ENCODE data around the gene WWC2.

Gene WWC2

GRCh38 chr4:183358215-183358755, 259.2 kb downstream of the WWC2 start:
- Histone ChIP-seq H2AFZ (ENCODE audit: low read depth, low read length) (no peak overlapping the region), H3K27ac (ENCODE audit: low read length) (no peak overlapping the region), H3K9me3 (ENCODE audit: insufficient read depth, low read length, severe bottlenecking) (no peaks in the 10 kb centered on the region), H3K4me1 (ENCODE audit: insufficient read depth, low read length) (no peaks in the 10 kb centered on the region), H3K9ac (ENCODE audit: low read depth, low read length) (no peak overlapping the region), H3K36me3 (ENCODE audit: insufficient read depth, low read length) (no peaks in the 10 kb centered on the region), H4K20me1 (ENCODE audit: insufficient read depth, low read length) (no peaks in the 10 kb centered on the region), H3K4me3 (ENCODE audit: low read depth in 1 of 2, low read length in 2 of 2) (no peak overlapping the region), H3K4me2 (ENCODE audit: insufficient read depth, low read length) (no peak overlapping the region), H3K79me2 (ENCODE audit: insufficient read depth, low read length) (no peaks in the 10 kb centered on the region), H3K27me3 (ENCODE audit: insufficient read depth, low read length, poor library complexity) (no peaks in the 10 kb centered on the region)
- no peak for TF ChIP-seq EZH2 (IDR thresholded peaks at IDR 0.05; ENCODE audit: borderline replicate concordance, low read depth, low read length, severe bottlenecking)
- no peak for TF ChIP-seq CTCF (IDR thresholded peaks at IDR 0.05; ENCODE audit: borderline replicate concordance, extremely low read depth, low read length, poor library complexity, severe bottlenecking)
- DNase-seq: no peak
- ATAC-seq (ENCODE audit: insufficient read depth, low read depth): no peak

- no peak for DNase-seq
- no peak overlapping the region for H2AFZ ChIP-seq (ENCODE audit: low read depth, low read length)
- H4K20me1 ChIP-seq (ENCODE audit: insufficient read depth, low read length): no peaks in the 10 kb centered on the region
- H3K9ac ChIP-seq (ENCODE audit: low read depth, low read length): no peak overlapping the region
- H3K36me3 ChIP-seq (ENCODE audit: insufficient read depth, low read length): no peaks in the 10 kb centered on the region
- ATAC-seq (ENCODE audit: insufficient read depth, low read depth): no peak
- no peaks in the 10 kb centered on the region for H3K79me2 ChIP-seq (ENCODE audit: insufficient read depth, low read length)
- H3K9me3 ChIP-seq (ENCODE audit: insufficient read depth, low read length, severe bottlenecking): no peaks in the 10 kb centered on the region
- no peak overlapping the region for H3K4me2 ChIP-seq (ENCODE audit: insufficient read depth, low read length)
- no peak overlapping the region for H3K27ac ChIP-seq (ENCODE audit: low read length)
- no peaks in the 10 kb centered on the region for H3K27me3 ChIP-seq (ENCODE audit: insufficient read depth, low read length, poor library complexity)
- no peaks in the 10 kb centered on the region for H3K4me1 ChIP-seq (ENCODE audit: insufficient read depth, low read length)
- H3K4me3 ChIP-seq (ENCODE audit: low read depth in 1 of 2, low read length in 2 of 2): no peak overlapping the region
- no peak for TF ChIP-seq EZH2 (IDR thresholded peaks at IDR 0.05; ENCODE audit: borderline replicate concordance, low read depth, low read length, severe bottlenecking)
- no peak for TF ChIP-seq CTCF (IDR thresholded peaks at IDR 0.05; ENCODE audit: borderline replicate concordance, extremely low read depth, low read length, poor library complexity, severe bottlenecking)
Observed at GRCh38 chr4:183360161-183360919, 261.3 kb downstream of the WWC2 start.

- no peak overlapping the region for H3K4me2 ChIP-seq (ENCODE audit: insufficient read depth, low read length)
- no peaks in the 10 kb centered on the region for H3K79me2 ChIP-seq (ENCODE audit: insufficient read depth, low read length)
- ATAC-seq (ENCODE audit: insufficient read depth, low read depth): no peak
- no peaks in the 10 kb centered on the region for H3K4me1 ChIP-seq (ENCODE audit: insufficient read depth, low read length)
- H3K27me3 ChIP-seq (ENCODE audit: insufficient read depth, low read length, poor library complexity): no peaks in the 10 kb centered on the region
- H2AFZ ChIP-seq (ENCODE audit: low read depth, low read length): no peak overlapping the region
- no peak overlapping the region for H3K4me3 ChIP-seq (ENCODE audit: low read depth in 1 of 2, low read length in 2 of 2)
- H3K27ac ChIP-seq (ENCODE audit: low read length): no peak overlapping the region
- DNase-seq: no peak
- no peak for TF ChIP-seq CTCF (IDR thresholded peaks at IDR 0.05; ENCODE audit: borderline replicate concordance, extremely low read depth, low read length, poor library complexity, severe bottlenecking)
- no peaks in the 10 kb centered on the region for H3K36me3 ChIP-seq (ENCODE audit: insufficient read depth, low read length)
- H3K9me3 ChIP-seq (ENCODE audit: insufficient read depth, low read length, severe bottlenecking): no peaks in the 10 kb centered on the region
- H3K9ac ChIP-seq (ENCODE audit: low read depth, low read length): no peak overlapping the region
- no peaks in the 10 kb centered on the region for H4K20me1 ChIP-seq (ENCODE audit: insufficient read depth, low read length)
Observed at GRCh38 chr4:183362036-183362435, 263.0 kb downstream of the WWC2 start.
